Stomach smooth muscle (tissue), 2 donors: ENCODE measurements around the gene OR2T10.

Experiments
- H3K27ac ChIP-seq: one replicate; pipeline ENCODE4 v1.7.0; 2013; ENCODE audit warnings: mild to moderate bottlenecking, low read length, inconsistent platforms
- H3K27me3 ChIP-seq, 2 donors: one replicate each; pipeline ENCODE4 v1.7.0; 2013; ENCODE audit warnings: low read length in 2 of 2; ENCODE audit not compliant: insufficient read depth in 2 of 2, control insufficient read depth in 1 of 2
- H3K36me3 ChIP-seq, 2 donors: one replicate each; pipeline ENCODE4 v1.7.0; 2013; ENCODE audit warnings: low read length in 2 of 2; ENCODE audit not compliant: control insufficient read depth in 2 of 2, insufficient read depth in 2 of 2
- H3K4me1 ChIP-seq: one replicate; pipeline ENCODE4 v1.7.0; 2013; ENCODE audit warnings: low read length; ENCODE audit not compliant: control insufficient read depth, insufficient read depth
- H3K4me3 ChIP-seq, 2 donors: one replicate each; pipeline ENCODE4 v1.7.0; 2013; ENCODE audit warnings: low read length in 2 of 2
- H3K9ac ChIP-seq, 2 donors: one replicate each; pipeline ENCODE4 v1.7.0; 2013; ENCODE audit warnings: low read length in 2 of 2, mild to moderate bottlenecking in 1 of 2
- H3K9me3 ChIP-seq, 2 donors: one replicate each; pipeline ENCODE4 v1.7.0; 2013; ENCODE audit warnings: low read length in 2 of 2; ENCODE audit not compliant: control insufficient read depth in 2 of 2
- donor health status: healthy.
- donor health status: Pancreatic carcinoma.

The OR2T10 gene

GRCh38 chr1:248627971-248628844 is 30.7 kb upstream of the OR2T10 start:
- Histone ChIP-seq H3K4me3 (no peak overlapping the region), H3K27ac (no peak overlapping the region), H3K36me3 (no peaks in the 10 kb centered on the region), H3K9ac (no peak overlapping the region), H3K27me3 (no peaks in the 10 kb centered on the region), H3K9me3 (no peaks in the 10 kb centered on the region), H3K4me1 (no peaks in the 10 kb centered on the region)

DNA sequence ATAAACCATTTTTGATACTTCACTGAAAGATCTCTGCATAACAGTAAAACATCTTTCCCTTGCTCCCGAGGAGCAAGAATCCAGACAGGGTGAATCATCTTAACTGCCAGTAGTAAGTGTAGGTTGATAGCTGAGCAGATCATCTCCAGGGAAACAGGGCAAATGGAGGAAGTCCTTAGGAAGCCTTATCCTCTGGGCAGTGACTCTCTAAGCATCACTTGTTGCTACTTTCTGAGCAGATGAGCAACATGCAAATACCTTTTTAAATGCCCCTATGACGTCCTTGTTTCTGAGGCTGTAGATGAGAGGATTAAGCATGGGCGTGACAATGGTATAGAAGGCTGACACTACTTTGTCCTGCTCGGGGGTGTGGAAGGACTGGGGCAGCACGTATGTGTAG is 28.5 kb upstream of the OR2T10 start:
- Histone ChIP-seq H3K27me3 (no peaks in the 10 kb centered on the region), H3K36me3 (no peaks in the 10 kb centered on the region), H3K4me3 (no peak overlapping the region), H3K4me1 (no peaks in the 10 kb centered on the region), H3K27ac (no peak overlapping the region), H3K9ac (no peak overlapping the region), H3K9me3 (no peaks in the 10 kb centered on the region)

DNA sequence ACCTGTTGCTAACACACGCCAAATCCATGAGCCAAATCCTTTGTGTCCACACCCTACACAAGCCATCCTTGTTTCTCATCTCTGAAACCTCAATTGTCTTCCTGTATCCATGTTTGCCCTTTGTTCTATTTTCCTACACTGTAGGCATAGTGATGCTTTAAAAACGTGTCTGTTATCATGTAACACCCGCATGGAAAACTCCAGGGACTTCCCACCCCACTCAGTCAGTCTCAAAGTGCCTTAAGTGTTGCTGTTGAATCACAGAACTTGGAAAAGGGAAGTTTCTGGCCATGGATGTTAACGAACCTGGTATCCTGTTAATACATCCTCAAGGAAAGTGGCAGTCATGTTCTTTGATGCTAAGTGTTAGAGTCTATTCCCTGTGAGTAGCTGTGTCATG is 27.7 kb upstream of the OR2T10 start:
- Histone ChIP-seq H3K4me1 (no peaks in the 10 kb centered on the region), H3K9ac (no peak overlapping the region), H3K36me3 (no peaks in the 10 kb centered on the region), H3K27me3 (no peaks in the 10 kb centered on the region), H3K4me3 (no peak overlapping the region), H3K27ac (no peak overlapping the region), H3K9me3 (no peaks in the 10 kb centered on the region)

- H3K4me1 ChIP-seq = no peaks in the 10 kb centered on the region
- H3K9ac ChIP-seq = no peak overlapping the region
- H3K27ac ChIP-seq = no peak overlapping the region
- H3K4me3 ChIP-seq = no peak overlapping the region
- H3K9me3 ChIP-seq = no peaks in the 10 kb centered on the region
- H3K36me3 ChIP-seq = no peaks in the 10 kb centered on the region
- no peaks in the 10 kb centered on the region for H3K27me3 ChIP-seq
Measured at GRCh38 chr1:248622570-248623001, 25.1 kb upstream of the OR2T10 start.

- H3K9ac ChIP-seq = no peak overlapping the region
- H3K4me1 ChIP-seq = no peaks in the 10 kb centered on the region
- no peak overlapping the region for H3K27ac ChIP-seq
- H3K27me3 ChIP-seq = no peaks in the 10 kb centered on the region
- no peaks in the 10 kb centered on the region for H3K36me3 ChIP-seq
- no peaks in the 10 kb centered on the region for H3K9me3 ChIP-seq
- no peak overlapping the region for H3K4me3 ChIP-seq
Measured at GRCh38 chr1:248621770-248622169, 24.3 kb upstream of the OR2T10 start.

DNA sequence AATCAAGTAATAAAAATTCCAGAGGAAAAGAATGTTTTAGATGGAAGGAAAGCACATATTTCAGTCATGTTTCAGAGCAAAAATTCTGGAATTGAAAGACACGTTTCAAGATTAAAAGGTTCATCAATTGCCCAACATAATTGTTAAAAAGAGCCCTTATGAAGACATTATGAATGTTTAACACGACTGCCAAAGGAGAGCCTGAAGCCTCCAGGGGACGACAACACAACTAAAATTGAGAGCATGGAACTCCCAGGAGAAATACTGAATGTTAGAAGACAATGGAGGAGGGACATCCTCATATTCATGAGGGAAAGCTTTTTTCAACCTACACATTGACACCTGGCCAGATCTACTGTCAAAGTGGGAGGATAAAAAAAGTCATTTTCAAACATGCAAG is 21.4 kb upstream of the OR2T10 start:
- H3K9me3 ChIP-seq = no peaks in the 10 kb centered on the region
- no peak overlapping the region for H3K4me3 ChIP-seq
- H3K36me3 ChIP-seq = no peaks in the 10 kb centered on the region
- no peak overlapping the region for H3K27ac ChIP-seq
- no peak overlapping the region for H3K9ac ChIP-seq
- H3K27me3 ChIP-seq = no peaks in the 10 kb centered on the region
- no peaks in the 10 kb centered on the region for H3K4me1 ChIP-seq

- Histone ChIP-seq H3K36me3 (no peaks in the 10 kb centered on the region), H3K27ac (no peak overlapping the region), H3K27me3 (no peaks in the 10 kb centered on the region), H3K9me3 (no peaks in the 10 kb centered on the region), H3K4me3 (no peak overlapping the region), H3K9ac (no peak overlapping the region), H3K4me1 (no peaks in the 10 kb centered on the region)
Measured at GRCh38 chr1:248618119-248618518, 20.6 kb upstream of the OR2T10 start.

DNA sequence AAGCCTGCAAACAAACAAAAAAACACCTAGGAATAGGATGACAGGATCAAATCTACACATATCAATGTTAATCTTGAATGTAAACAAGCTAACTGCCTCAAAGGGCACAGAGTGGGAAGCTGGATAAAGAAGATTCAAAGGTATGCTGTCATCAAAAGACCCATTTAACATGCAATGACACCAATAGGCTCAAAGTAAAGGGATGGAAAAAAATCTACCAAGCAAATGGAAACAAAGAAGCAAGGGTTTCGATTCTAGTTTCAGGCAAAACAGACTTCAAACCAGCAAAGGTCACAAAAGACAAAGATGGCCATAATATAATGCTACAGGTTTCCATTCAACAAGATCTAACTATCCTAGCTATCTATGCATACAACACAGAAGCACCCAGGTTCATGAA is 16.2 kb upstream of the OR2T10 start:
- Histone ChIP-seq H3K36me3 (no peaks in the 10 kb centered on the region), H3K4me1 (no peaks in the 10 kb centered on the region)

DNA sequence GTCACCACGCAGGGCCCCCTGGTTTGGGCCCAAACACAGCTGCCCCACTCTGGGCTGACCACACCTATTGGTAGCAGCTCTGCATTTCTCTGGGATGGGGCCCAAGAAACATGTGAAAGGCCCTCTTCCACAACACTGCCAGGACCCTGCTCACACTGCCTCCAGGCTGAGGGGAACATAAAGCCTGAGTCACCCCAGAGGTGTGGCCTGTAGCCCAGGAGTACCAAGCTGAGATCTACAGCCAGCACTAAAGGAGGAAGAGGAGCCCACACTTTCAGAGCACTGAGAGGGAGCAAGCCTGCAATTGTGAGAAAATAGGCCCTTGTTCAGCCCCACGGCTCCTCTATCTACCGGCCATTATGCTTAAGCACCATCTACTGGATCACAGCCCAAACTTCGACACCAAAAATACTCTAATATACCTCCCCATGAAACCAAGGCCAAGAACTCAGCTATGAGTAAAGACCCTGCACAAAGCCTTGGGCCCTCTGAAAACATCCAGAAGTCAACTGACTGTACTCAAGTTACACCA is 14.4 kb upstream of the OR2T10 start:
- Histone ChIP-seq H3K9ac (no peak overlapping the region), H3K4me3 (no peak overlapping the region), H3K4me1 (no peaks in the 10 kb centered on the region), H3K27me3 (peaks cover 0 to 3% of the 10 kb centered on the region in 2 donors), H3K9me3 (no peaks in the 10 kb centered on the region), H3K36me3 (no peaks in the 10 kb centered on the region), H3K27ac (no peak overlapping the region)

More for the DNA sequence above, 16.2 kb upstream of the OR2T10 start:
- Histone ChIP-seq H3K4me3 (no peak overlapping the region), H3K27ac (no peak overlapping the region), H3K27me3 (peaks cover 0 to 3% of the 10 kb centered on the region in 2 donors), H3K9ac (no peak overlapping the region), H3K9me3 (no peaks in the 10 kb centered on the region)

- no peaks in the 10 kb centered on the region for H3K4me1 ChIP-seq
- no peak overlapping the region for H3K9ac ChIP-seq
- H3K27ac ChIP-seq = no peak overlapping the region
- no peak overlapping the region for H3K4me3 ChIP-seq
- peaks cover 0 to 3% of the 10 kb centered on the region in 2 donors for H3K27me3 ChIP-seq
- no peaks in the 10 kb centered on the region for H3K36me3 ChIP-seq
- no peaks in the 10 kb centered on the region for H3K9me3 ChIP-seq
Measured at GRCh38 chr1:248610301-248610700, 12.8 kb upstream of the OR2T10 start.

- H3K4me3 ChIP-seq = no peak overlapping the region
- no peaks in the 10 kb centered on the region for H3K27me3 ChIP-seq
- H3K9ac ChIP-seq = no peak overlapping the region
- H3K4me1 ChIP-seq = no peaks in the 10 kb centered on the region
- H3K27ac ChIP-seq = no peak overlapping the region
- no peaks in the 10 kb centered on the region for H3K36me3 ChIP-seq
- H3K9me3 ChIP-seq = peaks cover 0 to 2% of the 10 kb centered on the region in 2 donors
Measured at GRCh38 chr1:248599396-248599795, 1.9 kb upstream of the OR2T10 start.
